Esophagus squamous epithelium (tissue), 4 donors: ENCODE data around the gene PHTF2.

Experiments used
- POLR2A ChIP-seq, 4 donors: fragments of 450-650 bp; IDR thresholded peaks; one replicate each; pipeline ENCODE4 v1.6.1; 2017; ENCODE audit warnings: antibody characterized with exemption in 4 of 4, mild to moderate bottlenecking in 4 of 4, moderate library complexity in 3 of 4
- TF ChIP-seq, protein P1 (sequence below), 6 experiments: fragments of 450-650 bp in 4 of 6; fragments of 200-600 bp in 2 of 6; sonication (generic) in 2 of 6; IDR thresholded peaks; one replicate each; pipeline ENCODE4 v1.5.1; 2016 to 2019; ENCODE audit warnings: antibody characterized with exemption in 6 of 6, mild to moderate bottlenecking in 4 of 6, moderate library complexity in 4 of 6

DNA sequence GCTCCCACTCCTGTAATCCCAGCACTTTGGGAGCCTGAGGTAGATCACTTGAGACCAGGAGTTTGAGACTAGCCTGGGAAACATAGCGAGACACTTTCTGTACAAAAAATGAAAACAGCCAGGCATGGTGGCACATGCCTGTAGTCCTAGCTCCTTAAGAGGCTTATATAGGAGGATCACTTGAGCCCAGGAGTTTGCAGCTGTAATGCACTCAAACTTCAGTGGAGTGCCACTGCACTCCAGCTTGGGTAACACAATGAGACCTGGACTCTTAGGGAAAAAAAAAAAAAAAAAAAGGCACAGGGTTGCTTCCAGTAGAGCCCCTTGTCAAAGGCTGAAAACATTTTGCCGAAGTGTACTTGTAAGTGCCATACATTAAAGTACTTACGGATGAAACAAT is 195.3 kb downstream of the PHTF2 start:
- TF ChIP-seq, protein P1, sequence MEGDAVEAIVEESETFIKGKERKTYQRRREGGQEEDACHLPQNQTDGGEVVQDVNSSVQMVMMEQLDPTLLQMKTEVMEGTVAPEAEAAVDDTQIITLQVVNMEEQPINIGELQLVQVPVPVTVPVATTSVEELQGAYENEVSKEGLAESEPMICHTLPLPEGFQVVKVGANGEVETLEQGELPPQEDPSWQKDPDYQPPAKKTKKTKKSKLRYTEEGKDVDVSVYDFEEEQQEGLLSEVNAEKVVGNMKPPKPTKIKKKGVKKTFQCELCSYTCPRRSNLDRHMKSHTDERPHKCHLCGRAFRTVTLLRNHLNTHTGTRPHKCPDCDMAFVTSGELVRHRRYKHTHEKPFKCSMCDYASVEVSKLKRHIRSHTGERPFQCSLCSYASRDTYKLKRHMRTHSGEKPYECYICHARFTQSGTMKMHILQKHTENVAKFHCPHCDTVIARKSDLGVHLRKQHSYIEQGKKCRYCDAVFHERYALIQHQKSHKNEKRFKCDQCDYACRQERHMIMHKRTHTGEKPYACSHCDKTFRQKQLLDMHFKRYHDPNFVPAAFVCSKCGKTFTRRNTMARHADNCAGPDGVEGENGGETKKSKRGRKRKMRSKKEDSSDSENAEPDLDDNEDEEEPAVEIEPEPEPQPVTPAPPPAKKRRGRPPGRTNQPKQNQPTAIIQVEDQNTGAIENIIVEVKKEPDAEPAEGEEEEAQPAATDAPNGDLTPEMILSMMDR (IDR thresholded peaks at IDR 0.05) = no peak
- TF ChIP-seq POLR2A (IDR thresholded peaks at IDR 0.05) = no peak
